ENCODE data around the gene MED9. TPM values are rescaled to one million over a fixed set of nuclear protein-coding genes. Genes with fewer than 3 reads are reported as not detected.
"Not testable (repeated sequence)": the region's sequence is repeated elsewhere in the genome, so short reads cannot be mapped to it uniquely, and the experiment has no call there.

MED9 gene
- polyA plus RNA-seq (2013) = 10.0 and 10.1 TPM in 2 replicates

- no peak within 1 kb of the TSS for H3K23ac ChIP-seq (ENCODE audit: low read length)
- no peaks in the 10 kb centered on the region for H3K36me3 ChIP-seq (ENCODE audit: control insufficient read depth in 1 of 2, insufficient read depth in 2 of 2, low read length in 2 of 2)
- H4K8ac ChIP-seq (ENCODE audit: low read depth, low read length) = peak within 1 kb of the TSS; percentile 82
- H3K4me1 ChIP-seq (ENCODE audit: control insufficient read depth in 1 of 2, insufficient read depth in 2 of 2, low read length in 2 of 2) = peaks cover 2 to 3% of the 10 kb centered on the region in 2 experiments
- H3K18ac ChIP-seq (ENCODE audit: low read length) = peak within 1 kb of the TSS; percentile 32
- no peak within 1 kb of the TSS for H2BK12ac ChIP-seq (ENCODE audit: low read length)
- peak within 1 kb of the TSS; percentile 100 for H3K4me3 ChIP-seq (ENCODE audit: low read depth, low read length)
- H2BK120ac ChIP-seq (ENCODE audit: insufficient read depth, low read length, poor library complexity) = peak within 1 kb of the TSS; percentile 12
- peak within 1 kb of the TSS; percentile 29 for H4K91ac ChIP-seq (ENCODE audit: low read depth, low read length)
- H2BK5ac ChIP-seq (ENCODE audit: low read depth, low read length, poor library complexity) = no peak within 1 kb of the TSS
- peak within 1 kb of the TSS; percentile 4 for H3K27ac ChIP-seq (ENCODE audit: low read depth, low read length)
- WGBS (ENCODE audit: extremely low coverage, insufficient coverage, insufficient read length) = no CpG with 5 or more reads among the region's 47 CpGs
- H3K9me3 ChIP-seq (ENCODE audit: insufficient read depth, low read depth, low read length) = peaks cover 2% of the 10 kb centered on the region
- peaks cover 3% of the 10 kb centered on the region for H3K79me2 ChIP-seq (ENCODE audit: control insufficient read depth, insufficient read depth, low read length, poor library complexity)
- H2AK5ac ChIP-seq (ENCODE audit: low read length) = peak within 1 kb of the TSS; percentile 1
- DNase-seq = peak; percentile 90 to 97
- peak within 1 kb of the TSS; percentile 11 for H3K4ac ChIP-seq (ENCODE audit: low read depth, low read length)
- peak within 1 kb of the TSS; percentile 35 for H3K14ac ChIP-seq (ENCODE audit: low read length)
- H2AFZ ChIP-seq (ENCODE audit: insufficient read depth, low read length, poor library complexity) = peak within 1 kb of the TSS; percentile 41
- H3K27me3 ChIP-seq (ENCODE audit: insufficient read depth, low read length) = no peaks in the 10 kb centered on the region
- peak within 1 kb of the TSS; percentile 74 for H3K4me2 ChIP-seq (ENCODE audit: low read length)
- peaks cover 4% of the 10 kb centered on the region for H3K79me1 ChIP-seq (ENCODE audit: low read length)
- peak within 1 kb of the TSS; percentile 99 for H3K9ac ChIP-seq (ENCODE audit: low read length)
- peak within 1 kb of the TSS; percentile 32 for H4K12ac ChIP-seq (ENCODE audit: low read depth, low read length)
These were observed at the start of gene MED9 for GRCh38 chr17:17476865-17477467. TSS of gene MED9 (plus strand) at chr17:17477000. CDS start at chr17:17477042, 42 bp downstream.

- no peak for DNase-seq
- Histone ChIP-seq H2BK5ac (ENCODE audit: low read depth, low read length, poor library complexity) (no peak overlapping the region), H3K27me3 (ENCODE audit: insufficient read depth, low read length) (peaks cover 2% of the 10 kb centered on the region), H3K79me1 (ENCODE audit: low read length) (no peaks in the 10 kb centered on the region), H3K14ac (ENCODE audit: low read length) (no peak overlapping the region), H2BK120ac (ENCODE audit: insufficient read depth, low read length, poor library complexity) (no peak overlapping the region), H3K9me3 (ENCODE audit: insufficient read depth, low read depth, low read length) (peaks cover 11% of the 10 kb centered on the region), H4K91ac (ENCODE audit: low read depth, low read length) (no peak overlapping the region), H4K8ac (ENCODE audit: low read depth, low read length) (no peak overlapping the region), H3K79me2 (ENCODE audit: control insufficient read depth, insufficient read depth, low read length, poor library complexity) (no peaks in the 10 kb centered on the region), H3K4ac (ENCODE audit: low read depth, low read length) (no peak overlapping the region), H3K4me2 (ENCODE audit: low read length) (no peak overlapping the region), H4K12ac (ENCODE audit: low read depth, low read length) (no peak overlapping the region), H2BK12ac (ENCODE audit: low read length) (no peak overlapping the region), H2AFZ (ENCODE audit: insufficient read depth, low read length, poor library complexity) (no peak overlapping the region), H3K36me3 (ENCODE audit: control insufficient read depth in 1 of 2, insufficient read depth in 2 of 2, low read length in 2 of 2) (no peaks in the 10 kb centered on the region), H3K27ac (ENCODE audit: low read depth, low read length) (no peak overlapping the region), H3K18ac (ENCODE audit: low read length) (no peak overlapping the region), H3K4me1 (ENCODE audit: control insufficient read depth in 1 of 2, insufficient read depth in 2 of 2, low read length in 2 of 2) (no peaks in the 10 kb centered on the region), H2AK5ac (ENCODE audit: low read length) (no peak overlapping the region), H3K9ac (ENCODE audit: low read length) (no peak overlapping the region), H3K4me3 (ENCODE audit: low read depth, low read length) (no peak overlapping the region), H3K23ac (ENCODE audit: low read length) (no peak overlapping the region)
- no CpG with 5 or more reads among the region's 2 CpGs for WGBS (ENCODE audit: extremely low coverage, insufficient coverage, insufficient read length)
These were observed 47.6 kb upstream of the MED9 start for GRCh38 chr17:17429222-17429621.

- H3K36me3 ChIP-seq (ENCODE audit: control insufficient read depth in 1 of 2, insufficient read depth in 2 of 2, low read length in 2 of 2); H3K4ac ChIP-seq (ENCODE audit: low read depth, low read length); H3K79me1 ChIP-seq (ENCODE audit: low read length); DNase-seq; H3K18ac ChIP-seq (ENCODE audit: low read length); H3K27me3 ChIP-seq (ENCODE audit: insufficient read depth, low read length); H3K14ac ChIP-seq (ENCODE audit: low read length); H3K27ac ChIP-seq (ENCODE audit: low read depth, low read length); H4K12ac ChIP-seq (ENCODE audit: low read depth, low read length); H4K91ac ChIP-seq (ENCODE audit: low read depth, low read length); H2BK12ac ChIP-seq (ENCODE audit: low read length); H2AK5ac ChIP-seq (ENCODE audit: low read length); H3K23ac ChIP-seq (ENCODE audit: low read length); H3K9ac ChIP-seq (ENCODE audit: low read length); H4K8ac ChIP-seq (ENCODE audit: low read depth, low read length); H3K4me2 ChIP-seq (ENCODE audit: low read length); H2BK5ac ChIP-seq (ENCODE audit: low read depth, low read length, poor library complexity); H2BK120ac ChIP-seq (ENCODE audit: insufficient read depth, low read length, poor library complexity); H3K4me3 ChIP-seq (ENCODE audit: low read depth, low read length); H3K79me2 ChIP-seq (ENCODE audit: control insufficient read depth, insufficient read depth, low read length, poor library complexity); H3K9me3 ChIP-seq (ENCODE audit: insufficient read depth, low read depth, low read length); H2AFZ ChIP-seq (ENCODE audit: insufficient read depth, low read length, poor library complexity); H3K4me1 ChIP-seq (ENCODE audit: control insufficient read depth in 1 of 2, insufficient read depth in 2 of 2, low read length in 2 of 2): not testable (repeated sequence)
- WGBS (ENCODE audit: extremely low coverage, insufficient coverage, insufficient read length) = no CpG with 5 or more reads among the region's 4 CpGs
These were observed 45.9 kb upstream of the MED9 start for GRCh38 chr17:17430924-17431323.

GRCh38 chr17:17431605-17432004 lies 45.2 kb upstream of the MED9 start:
- Histone ChIP-seq H3K14ac (ENCODE audit: low read length) (no peak overlapping the region), H4K8ac (ENCODE audit: low read depth, low read length) (no peak overlapping the region), H3K79me2 (ENCODE audit: control insufficient read depth, insufficient read depth, low read length, poor library complexity) (no peaks in the 10 kb centered on the region), H4K91ac (ENCODE audit: low read depth, low read length) (no peak overlapping the region), H3K4ac (ENCODE audit: low read depth, low read length) (no peak overlapping the region), H3K36me3 (ENCODE audit: control insufficient read depth in 1 of 2, insufficient read depth in 2 of 2, low read length in 2 of 2) (no peaks in the 10 kb centered on the region), H2BK12ac (ENCODE audit: low read length) (no peak overlapping the region), H3K4me1 (ENCODE audit: control insufficient read depth in 1 of 2, insufficient read depth in 2 of 2, low read length in 2 of 2) (peaks cover 0 to 5% of the 10 kb centered on the region in 2 experiments), H3K4me3 (ENCODE audit: low read depth, low read length) (no peak overlapping the region), H3K23ac (ENCODE audit: low read length) (no peak overlapping the region), H3K27me3 (ENCODE audit: insufficient read depth, low read length) (no peaks in the 10 kb centered on the region), H2AK5ac (ENCODE audit: low read length) (no peak overlapping the region), H3K79me1 (ENCODE audit: low read length) (no peaks in the 10 kb centered on the region), H3K9ac (ENCODE audit: low read length) (no peak overlapping the region), H3K18ac (ENCODE audit: low read length) (no peak overlapping the region), H3K9me3 (ENCODE audit: insufficient read depth, low read depth, low read length) (no peaks in the 10 kb centered on the region), H3K27ac (ENCODE audit: low read depth, low read length) (no peak overlapping the region), H2BK5ac (ENCODE audit: low read depth, low read length, poor library complexity) (no peak overlapping the region), H4K12ac (ENCODE audit: low read depth, low read length) (no peak overlapping the region), H2AFZ (ENCODE audit: insufficient read depth, low read length, poor library complexity) (no peak overlapping the region), H3K4me2 (ENCODE audit: low read length) (no peak overlapping the region), H2BK120ac (ENCODE audit: insufficient read depth, low read length, poor library complexity) (no peak overlapping the region)
- DNase-seq = no peak
- WGBS (ENCODE audit: extremely low coverage, insufficient coverage, insufficient read length) = no CpG with 5 or more reads among the region's 6 CpGs

Data from trophoblast cell (in vitro differentiated cells and primary cell).